LNCAP (cell line): Measurements from ENCODE around the gene JAG1.

ENCODE experiments used
- TF ChIP-seq, protein P1 (sequence below): fragments of 450-650 bp; IDR thresholded peaks from 2 replicates; pipeline ENCODE4 v1.5.1; 2017; ENCODE audit warnings: mild to moderate bottlenecking

The JAG1 gene

DNA sequence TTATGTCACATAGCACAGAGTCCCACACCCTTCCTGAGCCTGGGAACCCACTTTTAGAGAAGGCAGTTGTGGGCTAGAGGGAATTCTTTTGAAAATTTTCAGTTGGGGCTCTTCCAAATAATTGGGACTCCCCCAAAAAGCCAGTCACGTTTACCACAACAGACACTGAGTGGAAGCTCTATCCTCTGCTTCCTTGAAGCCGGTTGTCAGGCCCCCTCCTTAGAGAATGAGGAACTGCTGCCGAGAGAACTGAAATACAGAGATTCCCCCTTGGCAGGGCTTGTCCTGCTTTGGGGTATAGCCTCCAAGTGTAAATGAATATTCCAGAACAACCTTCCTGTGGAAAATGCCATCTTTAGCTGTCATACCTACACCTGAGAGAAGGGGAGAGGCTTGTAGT is 2.7 kb upstream of the JAG1 start:
- TF ChIP-seq, protein P1, sequence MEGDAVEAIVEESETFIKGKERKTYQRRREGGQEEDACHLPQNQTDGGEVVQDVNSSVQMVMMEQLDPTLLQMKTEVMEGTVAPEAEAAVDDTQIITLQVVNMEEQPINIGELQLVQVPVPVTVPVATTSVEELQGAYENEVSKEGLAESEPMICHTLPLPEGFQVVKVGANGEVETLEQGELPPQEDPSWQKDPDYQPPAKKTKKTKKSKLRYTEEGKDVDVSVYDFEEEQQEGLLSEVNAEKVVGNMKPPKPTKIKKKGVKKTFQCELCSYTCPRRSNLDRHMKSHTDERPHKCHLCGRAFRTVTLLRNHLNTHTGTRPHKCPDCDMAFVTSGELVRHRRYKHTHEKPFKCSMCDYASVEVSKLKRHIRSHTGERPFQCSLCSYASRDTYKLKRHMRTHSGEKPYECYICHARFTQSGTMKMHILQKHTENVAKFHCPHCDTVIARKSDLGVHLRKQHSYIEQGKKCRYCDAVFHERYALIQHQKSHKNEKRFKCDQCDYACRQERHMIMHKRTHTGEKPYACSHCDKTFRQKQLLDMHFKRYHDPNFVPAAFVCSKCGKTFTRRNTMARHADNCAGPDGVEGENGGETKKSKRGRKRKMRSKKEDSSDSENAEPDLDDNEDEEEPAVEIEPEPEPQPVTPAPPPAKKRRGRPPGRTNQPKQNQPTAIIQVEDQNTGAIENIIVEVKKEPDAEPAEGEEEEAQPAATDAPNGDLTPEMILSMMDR, result no peak

DNA sequence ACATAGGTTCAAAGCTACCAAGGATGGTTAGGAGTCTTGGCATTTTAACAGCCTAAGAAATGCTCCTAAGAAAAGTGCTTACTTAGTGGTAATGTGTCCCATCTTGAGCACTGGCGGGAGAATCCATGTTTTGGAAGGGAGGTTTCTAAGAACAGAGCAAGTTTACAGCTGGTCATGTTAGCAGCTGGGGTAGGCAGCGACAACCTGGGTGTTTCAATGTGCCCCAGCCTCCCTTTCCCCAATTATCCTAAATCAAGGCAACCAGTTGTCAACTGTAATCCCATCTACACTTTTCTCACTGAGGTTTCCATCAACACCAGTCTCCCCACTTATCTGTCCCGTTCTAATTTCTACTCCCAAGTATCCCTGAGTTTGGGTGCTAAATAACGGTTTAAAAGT is 1.6 kb upstream of the JAG1 start:
- TF ChIP-seq, protein P1, result no peak

DNA sequence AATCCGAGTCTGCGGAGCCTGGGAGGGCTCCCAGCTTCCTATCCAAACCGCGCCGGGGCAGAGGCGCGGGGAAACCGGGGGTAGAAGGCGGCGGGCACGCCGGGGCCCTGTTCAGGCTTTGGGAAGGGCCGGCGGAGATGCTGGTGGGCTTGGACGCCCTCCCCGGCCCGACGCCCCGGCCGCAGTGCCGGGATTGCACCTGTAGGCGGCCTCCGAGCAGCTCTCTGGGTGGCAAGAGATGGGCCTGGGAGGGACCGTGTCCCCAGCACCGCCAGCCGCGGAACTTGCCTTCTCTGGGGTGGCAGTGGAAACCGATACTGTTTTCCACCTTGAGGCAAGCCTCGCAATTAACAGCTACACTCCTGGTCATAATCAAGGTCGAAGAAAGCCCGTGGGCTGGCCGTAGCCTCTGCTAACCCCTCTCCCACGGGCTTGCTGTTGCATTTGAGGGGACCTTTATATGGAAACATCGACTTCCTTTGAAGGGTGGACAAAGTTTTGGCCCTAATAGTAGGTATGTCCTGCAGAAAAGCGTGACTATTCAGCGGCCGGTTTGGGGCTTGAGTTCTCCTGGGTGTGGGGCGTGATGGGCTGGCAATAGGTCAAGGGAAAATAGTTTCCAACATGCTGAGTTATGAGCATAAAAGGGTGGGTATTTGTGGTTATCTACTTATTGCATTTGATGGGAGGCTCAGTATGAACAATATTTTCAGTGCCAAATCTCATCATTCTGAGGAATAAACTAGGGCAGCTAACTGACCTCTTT is 1.1 kb upstream of the JAG1 start:
- TF ChIP-seq, protein P1, result peak; percentile 65

DNA sequence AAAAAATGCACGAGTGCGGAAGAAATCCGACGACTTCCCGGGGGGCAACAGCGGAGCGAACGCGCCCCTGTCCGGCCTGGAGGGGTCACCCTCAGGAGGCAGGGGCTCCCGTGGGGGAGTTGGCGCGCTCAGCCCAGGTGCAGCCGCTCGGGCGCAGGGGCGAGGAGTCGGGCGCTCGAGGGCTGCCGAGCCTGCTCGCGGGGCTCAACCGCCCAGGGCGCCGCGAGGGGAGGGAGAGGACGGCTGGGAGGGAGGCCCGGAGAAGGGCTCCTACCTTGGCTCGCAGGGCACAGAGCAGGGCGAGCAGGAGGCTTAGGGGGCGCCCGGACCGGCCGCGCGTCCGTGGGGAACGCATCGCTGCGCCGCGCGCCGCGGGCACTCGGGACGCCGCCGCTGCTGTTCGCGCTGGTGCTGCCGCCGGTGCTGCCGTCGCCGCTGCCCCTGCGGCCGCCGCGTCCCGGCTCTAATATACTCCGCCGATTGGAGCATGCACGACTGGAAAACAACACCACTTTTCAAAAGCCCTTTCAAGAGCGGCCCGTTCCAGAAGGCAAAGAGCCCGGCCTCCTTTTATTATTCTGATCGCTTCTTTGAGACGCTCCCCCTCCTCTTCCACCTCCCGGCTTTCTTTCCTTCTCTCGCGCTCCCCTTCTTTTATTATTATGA is 490 bp downstream of the JAG1 start:
- TF ChIP-seq, protein P1, result no peak

DNA sequence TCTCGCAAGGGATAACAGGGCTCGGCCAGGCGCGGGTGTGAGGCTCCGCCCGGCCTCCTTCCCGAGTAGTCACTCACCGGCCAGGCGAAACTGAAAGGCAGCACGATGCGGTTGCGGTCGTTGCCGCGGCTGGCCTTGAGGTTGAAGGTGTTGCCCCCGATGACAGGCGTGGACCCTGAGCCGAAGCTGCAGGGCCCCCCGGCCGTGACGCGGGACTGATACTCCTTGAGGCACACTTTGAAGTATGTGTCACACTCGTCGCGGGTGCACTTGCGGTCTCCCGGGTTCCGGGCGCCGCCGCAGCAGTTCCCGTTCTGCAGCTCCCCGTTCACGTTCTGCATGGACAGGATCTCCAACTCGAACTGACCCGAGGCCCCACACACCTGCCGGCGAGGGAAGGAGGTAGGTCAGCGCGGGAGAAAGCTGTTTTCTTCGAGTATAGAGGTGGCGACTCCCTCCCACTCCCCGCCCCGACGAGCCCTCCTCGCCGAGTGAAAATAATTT is 1.1 kb downstream of the JAG1 start:
- TF ChIP-seq, protein P1, result no peak

DNA sequence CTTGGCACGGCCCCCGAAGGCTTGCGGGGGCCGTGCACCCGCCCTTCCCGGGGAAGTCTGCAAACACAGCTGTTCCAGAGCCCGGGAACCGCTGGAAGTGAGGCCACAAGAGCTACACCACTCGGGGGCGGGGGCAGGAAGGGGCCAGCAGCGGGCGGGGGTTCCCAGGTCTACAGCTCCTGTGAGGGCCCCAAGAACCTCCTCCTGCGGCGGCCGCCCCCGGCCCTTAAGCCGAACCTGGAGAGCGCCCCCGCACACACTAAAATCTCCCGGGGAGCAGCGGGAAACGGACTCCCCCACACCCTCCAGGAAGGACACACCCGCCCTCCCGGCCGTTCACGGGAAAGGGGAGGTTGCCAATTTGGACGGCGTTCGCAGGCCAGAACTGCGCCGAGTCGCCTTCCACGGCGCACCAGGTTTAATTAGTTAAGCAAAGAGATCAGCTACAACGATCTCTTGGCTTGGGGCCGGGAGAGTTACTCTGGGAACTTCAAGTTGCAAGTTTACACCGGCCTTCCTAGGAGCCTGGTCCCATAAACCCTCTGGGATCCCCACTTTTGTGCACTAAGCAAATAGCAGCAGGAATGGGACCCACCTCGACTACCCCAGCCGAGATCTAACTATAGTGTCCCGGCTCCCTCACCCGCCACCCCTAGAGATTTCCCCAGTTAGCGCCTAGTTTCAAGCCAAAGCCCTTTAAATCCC is 1.7 kb downstream of the JAG1 start:
- TF ChIP-seq, protein P1, result no peak

DNA sequence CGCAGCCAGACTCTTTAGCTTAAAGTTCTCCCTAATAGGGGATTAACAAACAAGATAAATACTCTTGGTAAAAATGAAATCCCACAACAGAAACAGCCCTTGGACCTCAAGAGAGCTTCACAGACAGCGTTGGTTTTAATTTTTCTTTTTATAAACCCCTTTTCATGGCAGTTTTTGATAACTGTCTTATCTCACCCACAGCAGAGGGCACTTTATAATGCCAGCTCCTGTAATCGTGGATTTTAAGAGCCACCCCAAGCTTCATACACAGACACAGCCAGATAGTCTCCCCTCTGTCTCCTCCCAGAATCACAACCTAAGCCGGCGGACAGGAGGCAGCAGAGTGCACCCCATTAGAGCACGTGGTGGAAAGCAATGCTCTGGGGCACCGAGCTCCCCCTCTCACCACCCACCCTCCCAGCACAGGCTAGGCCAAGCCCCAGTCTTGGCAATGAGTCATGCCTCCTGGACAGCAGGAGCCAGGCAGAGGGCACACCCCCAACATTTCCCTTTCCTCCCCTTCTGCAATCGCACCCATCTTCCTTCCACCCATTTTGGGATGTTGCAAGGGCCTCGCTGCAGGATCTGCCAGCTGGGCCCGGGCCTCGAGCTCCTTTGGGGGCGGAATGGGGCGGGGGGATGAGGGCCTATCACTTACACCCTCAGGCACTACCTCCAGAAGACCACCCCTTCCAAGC is 2.4 kb downstream of the JAG1 start:
- TF ChIP-seq, protein P1, result no peak
